GM12878 (cell line): Measurements from ENCODE around the gene UBE2E2. TPM values are rescaled to one million over a fixed set of nuclear protein-coding genes. Genes with fewer than 3 reads are reported as not detected.

Experiments
- ATAC-seq: fragments of 200-7000 bp; cut with Tn5 transposase; 3 replicates; pipeline ENCODE4 v1.9.1; 2020; ENCODE audit warnings: mild to moderate bottlenecking, moderate library complexity
- BruUV-seq: library from RNA; stranded (reverse); fragments of 400-500 nt; replicated peaks from 2 replicates; lab custom pipeline; 2021; lab: Mats Ljungman, UMichigan
- CTCF ChIA-PET: fragments of 300-600 bp; sonication (Branson Sonifier 250); formaldehyde crosslinking; extraction: SDS; loops from one replicate; lab custom pipeline; 2021; ENCODE audit warnings: inconsistent platforms; lab: Yijun Ruan, JAX
- POLR2A ChIA-PET: fragments of 350-600 bp; formaldehyde crosslinking; extraction: SDS; loops from one replicate; lab custom pipeline; 2021; ENCODE audit warnings: inconsistent platforms; lab: Charles Lee
- RAD21 ChIA-PET: fragments of 300-600 bp; sonication (Branson Sonifier 250); formaldehyde crosslinking; loops from one replicate; lab custom pipeline; 2023; ENCODE audit warnings: antibody characterized with exemption; ENCODE audit not compliant: unreplicated experiment; lab: Charles Lee
- SMC1A ChIA-PET: fragments of 300-600 bp; sonication (Branson Sonifier 250); formaldehyde crosslinking; loops from one replicate; lab custom pipeline; 2023; ENCODE audit not compliant: unreplicated experiment, uncharacterized antibody; lab: Charles Lee
- DNase-seq: peaks from one replicate; pipeline ENCODE4 v3.0.0-alpha.2; 2011; ENCODE audit warnings: low read depth, low spot score
- FAIRE-seq: peaks from 3 replicates; lab custom pipeline; 2011; peaks lifted over from hg19 to GRCh38; lab: Jason Lieb, UNC
- H2AFZ ChIP-seq: 2 replicates; pipeline ENCODE4 v1.6.0; 2011; ENCODE audit warnings: low read depth, low read length, control low read depth; ENCODE audit not compliant: control insufficient read depth
- H3K27ac ChIP-seq: 2 replicates; pipeline ENCODE4 v1.5.1; 2011; ENCODE audit warnings: control low read depth; ENCODE audit not compliant: control insufficient read depth, insufficient read depth
- H3K27me3 ChIP-seq, 2 experiments: replicated peaks in 1 of 2; 2 replicates each; pipeline versions ENCODE4 v1.6.0 to v1.6.1; 2011; ENCODE audit warnings: low read length in 1 of 2; ENCODE audit not compliant: control insufficient read depth in 2 of 2, insufficient read depth in 2 of 2
- H3K36me3 ChIP-seq, 2 experiments: 2 replicates each; pipeline ENCODE4 v1.5.1; 2011; ENCODE audit warnings: low read length in 1 of 2; ENCODE audit not compliant: control insufficient read depth in 2 of 2, insufficient read depth in 2 of 2
- H3K4me1 ChIP-seq: 2 replicates; pipeline ENCODE4 v1.6.1; 2011; ENCODE audit warnings: mild to moderate bottlenecking, low read length, moderate library complexity, mixed read lengths; ENCODE audit not compliant: control insufficient read depth, insufficient read depth
- H3K4me2 ChIP-seq: 2 replicates; pipeline ENCODE4 v1.6.0; 2011; ENCODE audit warnings: control low read depth; ENCODE audit not compliant: control insufficient read depth, insufficient read depth
- H3K4me3 ChIP-seq: fragments of 200-600 bp; sonication (generic); 2 replicates; pipeline ENCODE4 v1.5.1; 2016
- H3K79me2 ChIP-seq: 2 replicates; pipeline ENCODE4 v1.6.0; 2011; ENCODE audit warnings: low read length; ENCODE audit not compliant: control insufficient read depth, insufficient read depth
- H3K9ac ChIP-seq: 2 replicates; pipeline ENCODE4 v1.8.0; 2011; ENCODE audit warnings: low read length, control low read depth, mixed read lengths; ENCODE audit not compliant: control insufficient read depth, insufficient read depth
- H3K9me3 ChIP-seq: replicated peaks from 3 replicates; pipeline ENCODE4 v1.5.1; 2011; ENCODE audit warnings: mild to moderate bottlenecking, low read length; ENCODE audit not compliant: control insufficient read depth, insufficient read depth
- H4K20me1 ChIP-seq: 2 replicates; pipeline ENCODE4 v1.6.0; 2011; ENCODE audit not compliant: control insufficient read depth, insufficient read depth
- ASH2L ChIP-seq: fragments of 300-600, 200-600 bp; sonication (generic); IDR thresholded peaks from 2 replicates; pipeline ENCODE4 v1.6.1; 2017; ENCODE audit warnings: low read depth, mild to moderate bottlenecking, borderline replicate concordance
- ATF3 ChIP-seq: IDR thresholded peaks from 2 replicates; pipeline ENCODE4 v1.6.1; 2011; ENCODE audit warnings: low read depth, mild to moderate bottlenecking, low read length, moderate library complexity, borderline replicate concordance; ENCODE audit errors: extremely low read depth
- ATF7 ChIP-seq: fragments of 450-650 bp; IDR thresholded peaks from 2 replicates; pipeline ENCODE4 v1.6.1; 2016; ENCODE audit warnings: low read depth, mild to moderate bottlenecking
- EP300 ChIP-seq, 2 experiments: fragments of 150-350 bp in 1 of 2; IDR thresholded peaks; 2 replicates each; pipeline ENCODE4 v1.6.1; 2011 to 2012; ENCODE audit warnings: low read depth in 2 of 2, low read length in 2 of 2, borderline replicate concordance in 1 of 2, improper control_type of control experiment in 1 of 2, inconsistent platforms in 1 of 2; ENCODE audit not compliant: control insufficient read depth in 1 of 2
- MYC ChIP-seq: IDR thresholded peaks from 2 replicates; pipeline ENCODE4 v1.6.1; 2011; ENCODE audit warnings: mild to moderate bottlenecking, low read length, moderate library complexity, inconsistent platforms; ENCODE audit not compliant: insufficient read depth, insufficient replicate concordance, insufficient read length, severe bottlenecking
- RUNX3 ChIP-seq: IDR thresholded peaks from 2 replicates; pipeline ENCODE4 v1.6.1; 2012; ENCODE audit warnings: low read length, inconsistent platforms
- SMAD5 ChIP-seq: IDR thresholded peaks from 2 replicates; pipeline ENCODE4 v1.6.1; 2016; ENCODE audit warnings: antibody characterized with exemption, low read depth
- WGBS: methylation state at CpG from one replicate; pipeline ENCODE4 v1.1.6; 2016; ENCODE audit warnings: low lambda C conversion rate; ENCODE audit not compliant: insufficient replicate concordance, insufficient coverage; ENCODE audit errors: missing lambda C conversion rate; 5-methylcytosine and 5-hydroxymethylcytosine counted together
- in situ Hi-C: fragments of 300-500 bp; cut with MboI; formaldehyde crosslinking; loops from 9 replicates; pipeline ENCODE4 v1.14.3; 2018; ENCODE audit warnings: mixed read lengths
- intact Hi-C: fragments of 100-400 bp; cut with micrococcal nuclease; formaldehyde crosslinking; loops from one replicate; pipeline ENCODE4 v1.14.2; 2022; ENCODE audit not compliant: unreplicated experiment
- polyA plus RNA-seq, 11 experiments: library from polyadenylated mRNA; depleted of rRNA in 4 of 11; unstranded in 6 of 11; stranded (reverse) in 5 of 11; fragments of >200 nt; fragmentation: Nextera tagmentation in 4 of 11; fragmentation: Illumina TruSeq in 1 of 11; extraction: Ambion mirVana in 4 of 11; extraction: Trizol in 1 of 11; gene quantifications; 1 replicate in 1 of 11; 2 replicates in 10 of 11; pipeline versions ENCODE4 v1.2.1 to v1.2.3, GENCODE V29; 2011 to 2016; ENCODE audit warnings: inconsistent platforms in 2 of 11, missing spikeins in 2 of 11, low read depth in 1 of 11
- total RNA-seq, 4 experiments: library from RNA; depleted of rRNA in 3 of 4; stranded (reverse); fragments of >200 nt in 3 of 4; fragmentation: Illumina TruSeq in 1 of 4; extraction: Trizol in 1 of 4; gene quantifications; 2 replicates each; pipeline versions ENCODE4 v1.2.1 to v1.2.3, GENCODE V29; 2013 to 2021
- TF ChIP-seq, protein P1 (sequence below): fragments of 450-650 bp; IDR thresholded peaks from 2 replicates; pipeline ENCODE4 v1.6.1; 2017; ENCODE audit warnings: mild to moderate bottlenecking
- TF ChIP-seq, protein P2 (sequence below): fragments of 450-650 bp; formaldehyde crosslinking; IDR thresholded peaks from 2 replicates; pipeline ENCODE4 v1.4.0; 2020; ENCODE audit warnings: mild to moderate bottlenecking, moderate library complexity

Gene UBE2E2
- total and polyA plus RNA-seq, 10 of the 15 experiments (the other 5 are each of a cell fraction or from before 2014, with no cell fraction given), result 8.7 to 71.0 (median 36.4) TPM

DNA sequence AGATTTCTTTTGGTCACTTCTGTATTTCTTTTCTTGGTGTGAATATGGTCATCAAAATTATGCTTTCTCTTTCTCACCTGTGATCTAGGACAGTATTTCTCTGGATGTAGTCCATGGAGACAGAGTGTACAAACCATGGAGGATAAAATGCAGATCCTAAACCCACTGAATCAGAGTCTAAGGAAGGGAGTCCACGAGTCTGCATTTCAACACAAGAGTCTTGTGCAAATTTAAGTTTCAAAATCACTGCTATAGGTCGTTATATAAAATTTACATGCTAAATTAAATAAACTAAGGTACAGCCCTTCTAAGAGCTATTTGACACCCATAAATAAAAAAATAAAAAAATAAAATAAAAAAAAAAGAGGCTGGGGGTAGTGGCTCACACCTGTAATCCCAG is 17.3 kb upstream of the UBE2E2 start:
- Histone ChIP-seq H3K4me1 (no peaks in the 10 kb centered on the region), H3K9me3 (no peaks in the 10 kb centered on the region), H3K27ac (no peak overlapping the region), H3K79me2 (no peaks in the 10 kb centered on the region), H2AFZ (no peak overlapping the region), H3K4me3 (no peak overlapping the region), H3K9ac (no peak overlapping the region), H4K20me1 (no peaks in the 10 kb centered on the region), H3K4me2 (no peak overlapping the region), H3K36me3 (no peaks in the 10 kb centered on the region), H3K27me3 (no peaks in the 10 kb centered on the region)
- intact Hi-C loops (no loop called here), in situ Hi-C loops (no loop called here)
- ChIA-PET RAD21 (interaction anchor here (0.7 kb wide), 1 partner anchor 10 kb away, joined by 3 read pairs; no protein-coding TSS in a partner anchor), SMC1A (interaction anchor here (1.4 kb wide), 1 partner anchor 9 kb away, joined by 4 read pairs; no protein-coding TSS in a partner anchor), POLR2A (interaction anchor here (0.6 kb wide), 2 partner anchors 221 to 320 kb away, joined by 3 read pairs; no protein-coding TSS in a partner anchor), CTCF (no interaction called here)
- DNase-seq, result no peak
- no TSS peak for BruUV-seq
- TF ChIP-seq ASH2L (no peak), ATF7 (no peak), RUNX3 (no peak), EP300 (IDR thresholded peaks at IDR 0.05; ENCODE audit: borderline replicate concordance in 1 of 2, control insufficient read depth in 1 of 2, low read depth in 2 of 2, low read length in 2 of 2) (no peak), SMAD5 (no peak), ATF3 (no peak), MYC (no peak)
- TF ChIP-seq, protein P1, sequence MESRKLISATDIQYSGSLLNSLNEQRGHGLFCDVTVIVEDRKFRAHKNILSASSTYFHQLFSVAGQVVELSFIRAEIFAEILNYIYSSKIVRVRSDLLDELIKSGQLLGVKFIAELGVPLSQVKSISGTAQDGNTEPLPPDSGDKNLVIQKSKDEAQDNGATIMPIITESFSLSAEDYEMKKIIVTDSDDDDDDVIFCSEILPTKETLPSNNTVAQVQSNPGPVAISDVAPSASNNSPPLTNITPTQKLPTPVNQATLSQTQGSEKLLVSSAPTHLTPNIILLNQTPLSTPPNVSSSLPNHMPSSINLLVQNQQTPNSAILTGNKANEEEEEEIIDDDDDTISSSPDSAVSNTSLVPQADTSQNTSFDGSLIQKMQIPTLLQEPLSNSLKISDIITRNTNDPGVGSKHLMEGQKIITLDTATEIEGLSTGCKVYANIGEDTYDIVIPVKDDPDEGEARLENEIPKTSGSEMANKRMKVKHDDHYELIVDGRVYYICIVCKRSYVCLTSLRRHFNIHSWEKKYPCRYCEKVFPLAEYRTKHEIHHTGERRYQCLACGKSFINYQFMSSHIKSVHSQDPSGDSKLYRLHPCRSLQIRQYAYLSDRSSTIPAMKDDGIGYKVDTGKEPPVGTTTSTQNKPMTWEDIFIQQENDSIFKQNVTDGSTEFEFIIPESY, result no peak
- TF ChIP-seq, protein P2, sequence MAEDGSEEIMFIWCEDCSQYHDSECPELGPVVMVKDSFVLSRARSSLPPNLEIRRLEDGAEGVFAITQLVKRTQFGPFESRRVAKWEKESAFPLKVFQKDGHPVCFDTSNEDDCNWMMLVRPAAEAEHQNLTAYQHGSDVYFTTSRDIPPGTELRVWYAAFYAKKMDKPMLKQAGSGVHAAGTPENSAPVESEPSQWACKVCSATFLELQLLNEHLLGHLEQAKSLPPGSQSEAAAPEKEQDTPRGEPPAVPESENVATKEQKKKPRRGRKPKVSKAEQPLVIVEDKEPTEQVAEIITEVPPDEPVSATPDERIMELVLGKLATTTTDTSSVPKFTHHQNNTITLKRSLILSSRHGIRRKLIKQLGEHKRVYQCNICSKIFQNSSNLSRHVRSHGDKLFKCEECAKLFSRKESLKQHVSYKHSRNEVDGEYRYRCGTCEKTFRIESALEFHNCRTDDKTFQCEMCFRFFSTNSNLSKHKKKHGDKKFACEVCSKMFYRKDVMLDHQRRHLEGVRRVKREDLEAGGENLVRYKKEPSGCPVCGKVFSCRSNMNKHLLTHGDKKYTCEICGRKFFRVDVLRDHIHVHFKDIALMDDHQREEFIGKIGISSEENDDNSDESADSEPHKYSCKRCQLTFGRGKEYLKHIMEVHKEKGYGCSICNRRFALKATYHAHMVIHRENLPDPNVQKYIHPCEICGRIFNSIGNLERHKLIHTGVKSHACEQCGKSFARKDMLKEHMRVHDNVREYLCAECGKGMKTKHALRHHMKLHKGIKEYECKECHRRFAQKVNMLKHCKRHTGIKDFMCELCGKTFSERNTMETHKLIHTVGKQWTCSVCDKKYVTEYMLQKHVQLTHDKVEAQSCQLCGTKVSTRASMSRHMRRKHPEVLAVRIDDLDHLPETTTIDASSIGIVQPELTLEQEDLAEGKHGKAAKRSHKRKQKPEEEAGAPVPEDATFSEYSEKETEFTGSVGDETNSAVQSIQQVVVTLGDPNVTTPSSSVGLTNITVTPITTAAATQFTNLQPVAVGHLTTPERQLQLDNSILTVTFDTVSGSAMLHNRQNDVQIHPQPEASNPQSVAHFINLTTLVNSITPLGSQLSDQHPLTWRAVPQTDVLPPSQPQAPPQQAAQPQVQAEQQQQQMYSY (CRISPR knock-in tag), result no peak
- no peak for FAIRE-seq
- WGBS, result 0% methylated on average over 2 of the region's 2 CpGs
- ATAC-seq, result no peak
